HepG2 (cell line): ENCODE results near the gene BPHL. TPM values are rescaled to one million over a fixed set of nuclear protein-coding genes. Genes with fewer than 3 reads are reported as not detected.

Experiments
- ATF6 ChIP-seq: sonication (generic); formaldehyde crosslinking; conservative IDR thresholded peaks from 2 replicates; pipeline ENCODE4 v1.4.0; 2020; ENCODE audit warnings: missing genetic modification reagents
- MTF2 ChIP-seq: sonication (generic); formaldehyde crosslinking; IDR thresholded peaks from 2 replicates; pipeline ENCODE4 v1.5.0; 2020; ENCODE audit warnings: missing genetic modification reagents, borderline replicate concordance
- NFYC ChIP-seq: IDR thresholded peaks from 2 replicates; pipeline ENCODE4 v1.6.1; 2016; ENCODE audit warnings: missing genetic modification reagents, missing compliant biosample characterization
- PLRG1 ChIP-seq: fragments of 450-650 bp; conservative IDR thresholded peaks from 2 replicates; pipeline ENCODE4 v1.6.1; 2016
- RELA ChIP-seq: sonication (generic); formaldehyde crosslinking; IDR thresholded peaks from 2 replicates; pipeline ENCODE4 v1.4.0; 2020; ENCODE audit warnings: missing genetic modification reagents
- ZBTB4 ChIP-seq: sonication (generic); formaldehyde crosslinking; IDR thresholded peaks from 2 replicates; pipeline ENCODE4 v1.4.0; 2020; ENCODE audit warnings: missing genetic modification reagents, mild to moderate bottlenecking, borderline replicate concordance
- ZBTB42 ChIP-seq: sonication (generic); formaldehyde crosslinking; IDR thresholded peaks from 2 replicates; pipeline ENCODE4 v1.5.0; 2020; ENCODE audit warnings: mild to moderate bottlenecking, missing genetic modification reagents
- ZBTB7A ChIP-seq: sonication (generic); formaldehyde crosslinking; IDR thresholded peaks from 2 replicates; pipeline ENCODE4 v1.8.0; 2022; ENCODE audit warnings: mild to moderate bottlenecking, missing genetic modification reagents
- ZNF235 ChIP-seq: sonication (generic); formaldehyde crosslinking; IDR thresholded peaks from 2 replicates; pipeline ENCODE4 v1.8.1; 2023; ENCODE audit warnings: mild to moderate bottlenecking, missing genetic modification reagents, borderline replicate concordance
- ZNF326 ChIP-seq: sonication (generic); formaldehyde crosslinking; IDR thresholded peaks from 2 replicates; pipeline ENCODE4 v1.4.0; 2020; ENCODE audit warnings: missing genetic modification reagents, borderline replicate concordance
- ZNF350 ChIP-seq: sonication (generic); formaldehyde crosslinking; IDR thresholded peaks from 2 replicates; pipeline ENCODE4 v1.4.0; 2020; ENCODE audit warnings: mild to moderate bottlenecking, low read depth, missing genetic modification reagents, borderline replicate concordance
- ZNF501 ChIP-seq: sonication (generic); formaldehyde crosslinking; IDR thresholded peaks from 2 replicates; pipeline ENCODE4 v1.5.1; 2020; ENCODE audit warnings: mild to moderate bottlenecking, moderate library complexity, missing genetic modification reagents
- ZNF513 ChIP-seq: sonication (generic); formaldehyde crosslinking; conservative IDR thresholded peaks from 2 replicates; pipeline ENCODE4 v1.5.0; 2020; ENCODE audit warnings: missing genetic modification reagents
- ZNF569 ChIP-seq: sonication (generic); formaldehyde crosslinking; IDR thresholded peaks from 2 replicates; pipeline ENCODE4 v1.5.0; 2020; ENCODE audit warnings: mild to moderate bottlenecking, missing genetic modification reagents, moderate library complexity, borderline replicate concordance
- ZNF83 ChIP-seq: sonication (generic); formaldehyde crosslinking; IDR thresholded peaks from 2 replicates; pipeline ENCODE4 v1.4.0; 2020; ENCODE audit warnings: missing genetic modification reagents, mild to moderate bottlenecking, borderline replicate concordance
- ZNF878 ChIP-seq: sonication (generic); formaldehyde crosslinking; IDR thresholded peaks from 2 replicates; pipeline ENCODE4 v1.8.1; 2023; ENCODE audit warnings: mild to moderate bottlenecking, missing genetic modification reagents, moderate library complexity
- polyA plus RNA-seq, 8 experiments: library from polyadenylated mRNA; depleted of rRNA in 3 of 8; stranded (reverse) in 7 of 8; unstranded in 1 of 8; fragments of >200 nt; fragmentation: Illumina TruSeq in 4 of 8; extraction: Trizol in 4 of 8; gene quantifications; 2 replicates each; pipeline versions ENCODE4 v1.2.1 to v1.2.3, GENCODE V29; 2011 to 2016; ENCODE audit warnings: low read depth in 4 of 8, missing spikeins in 1 of 8, mixed read lengths in 1 of 8; ENCODE audit not compliant: insufficient read depth in 1 of 8
- total RNA-seq, 5 experiments: library from RNA; depleted of rRNA; stranded (reverse); fragments of >200 nt; fragmentation: Illumina TruSeq; extraction: Trizol; gene quantifications; 2 replicates each; pipeline ENCODE4 v1.2.3, GENCODE V29; 2016; ENCODE audit warnings: low read depth in 1 of 5
- TF ChIP-seq, protein P1 (sequence below): sonication (generic); formaldehyde crosslinking; IDR thresholded peaks from 2 replicates; pipeline ENCODE4 v1.5.0; 2020; ENCODE audit warnings: missing genetic modification reagents
- TF ChIP-seq, protein P2 (sequence below), 2 experiments: sonication (generic) in 1 of 2; formaldehyde crosslinking in 1 of 2; IDR thresholded peaks; 2 replicates each; pipeline versions ENCODE4 v1.4.0 to v1.6.1; 2018 to 2020; ENCODE audit warnings: missing genetic modification reagents in 2 of 2, borderline replicate concordance in 1 of 2, low read depth in 1 of 2, mild to moderate bottlenecking in 1 of 2, missing biosample characterization in 1 of 2

Gene BPHL
- total and polyA plus RNA-seq, 2 of the 13 experiments (the other 11 are each of a cell fraction or from before 2014, with no cell fraction given): 37.8 to 39.5 TPM

- TF ChIP-seq ZBTB42 (peak; percentile 86; the same call in 1 of the 2 replicates), RELA (CRISPR knock-in tag) (no peak; the same call in 1 of the 2 replicates), ZNF501 (CRISPR knock-in tag) (peak; percentile 99), ZNF83 (CRISPR knock-in tag) (peak; percentile 64; the same call in 1 of the 2 replicates), ZNF326 (CRISPR knock-in tag) (no peak), ZNF350 (CRISPR knock-in tag) (peak; percentile 91), ZBTB7A (CRISPR knock-in tag) (peak; percentile 71; the same call in 1 of the 2 replicates), NFYC (CRISPR knock-in tag) (peak; percentile 27; the same call in 1 of the 2 replicates), ZNF235 (CRISPR knock-in tag) (peak; percentile 86; the same call in 1 of the 2 replicates), ZNF569 (CRISPR knock-in tag) (peak; percentile 33; the same call in 1 of the 2 replicates), ZBTB4 (CRISPR knock-in tag) (peak; percentile 69; the same call in 1 of the 2 replicates), ZNF878 (CRISPR knock-in tag) (no peak; the same call in 1 of the 2 replicates), ATF6 (CRISPR knock-in tag) (no peak; the same call in 1 of the 2 replicates), ZNF513 (no peak), PLRG1 (no peak), MTF2 (CRISPR knock-in tag) (no peak; the same call in 1 of the 2 replicates)
- TF ChIP-seq, protein P1, sequence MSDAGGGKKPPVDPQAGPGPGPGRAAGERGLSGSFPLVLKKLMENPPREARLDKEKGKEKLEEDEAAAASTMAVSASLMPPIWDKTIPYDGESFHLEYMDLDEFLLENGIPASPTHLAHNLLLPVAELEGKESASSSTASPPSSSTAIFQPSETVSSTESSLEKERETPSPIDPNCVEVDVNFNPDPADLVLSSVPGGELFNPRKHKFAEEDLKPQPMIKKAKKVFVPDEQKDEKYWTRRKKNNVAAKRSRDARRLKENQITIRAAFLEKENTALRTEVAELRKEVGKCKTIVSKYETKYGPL (CRISPR knock-in tag): peak; percentile 40; the same call in 1 of the 2 replicates
- TF ChIP-seq, protein P2, sequence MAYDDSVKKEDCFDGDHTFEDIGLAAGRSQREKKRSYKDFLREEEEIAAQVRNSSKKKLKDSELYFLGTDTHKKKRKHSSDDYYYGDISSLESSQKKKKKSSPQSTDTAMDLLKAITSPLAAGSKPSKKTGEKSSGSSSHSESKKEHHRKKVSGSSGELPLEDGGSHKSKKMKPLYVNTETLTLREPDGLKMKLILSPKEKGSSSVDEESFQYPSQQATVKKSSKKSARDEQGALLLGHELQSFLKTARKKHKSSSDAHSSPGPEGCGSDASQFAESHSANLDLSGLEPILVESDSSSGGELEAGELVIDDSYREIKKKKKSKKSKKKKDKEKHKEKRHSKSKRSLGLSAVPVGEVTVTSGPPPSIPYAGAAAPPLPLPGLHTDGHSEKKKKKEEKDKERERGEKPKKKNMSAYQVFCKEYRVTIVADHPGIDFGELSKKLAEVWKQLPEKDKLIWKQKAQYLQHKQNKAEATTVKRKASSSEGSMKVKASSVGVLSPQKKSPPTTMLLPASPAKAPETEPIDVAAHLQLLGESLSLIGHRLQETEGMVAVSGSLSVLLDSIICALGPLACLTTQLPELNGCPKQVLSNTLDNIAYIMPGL (CRISPR knock-in tag; IDR thresholded peaks at IDR 0.05; ENCODE audit: borderline replicate concordance in 1 of 2, low read depth in 1 of 2): peak in 1 of 2 experiments; percentile 86; a peak in 2 of 4 replicates
These were observed 44.2 kb downstream of the BPHL start (continued) for GRCh38 chr6:3162565-3163247.
